22Rv1 (cell line): ENCODE results near the gene TBKBP1.

Experiments
- H3K27ac ChIP-seq: fragments of 450-650 bp; 2 replicates; pipeline ENCODE4 v1.5.1; 2017
- ZFX ChIP-seq: fragments of 450-650 bp; IDR thresholded peaks from 2 replicates; pipeline ENCODE4 v1.6.1; 2017; ENCODE audit warnings: antibody characterized with exemption, borderline replicate concordance
- TF ChIP-seq, protein P1 (sequence below): fragments of 450-650 bp; IDR thresholded peaks from 2 replicates; pipeline ENCODE4 v1.5.1; 2017; ENCODE audit warnings: mild to moderate bottlenecking

Gene TBKBP1

GRCh38 chr17:47719411-47720152, 25.6 kb downstream of the TBKBP1 start:
- TF ChIP-seq, protein P1, sequence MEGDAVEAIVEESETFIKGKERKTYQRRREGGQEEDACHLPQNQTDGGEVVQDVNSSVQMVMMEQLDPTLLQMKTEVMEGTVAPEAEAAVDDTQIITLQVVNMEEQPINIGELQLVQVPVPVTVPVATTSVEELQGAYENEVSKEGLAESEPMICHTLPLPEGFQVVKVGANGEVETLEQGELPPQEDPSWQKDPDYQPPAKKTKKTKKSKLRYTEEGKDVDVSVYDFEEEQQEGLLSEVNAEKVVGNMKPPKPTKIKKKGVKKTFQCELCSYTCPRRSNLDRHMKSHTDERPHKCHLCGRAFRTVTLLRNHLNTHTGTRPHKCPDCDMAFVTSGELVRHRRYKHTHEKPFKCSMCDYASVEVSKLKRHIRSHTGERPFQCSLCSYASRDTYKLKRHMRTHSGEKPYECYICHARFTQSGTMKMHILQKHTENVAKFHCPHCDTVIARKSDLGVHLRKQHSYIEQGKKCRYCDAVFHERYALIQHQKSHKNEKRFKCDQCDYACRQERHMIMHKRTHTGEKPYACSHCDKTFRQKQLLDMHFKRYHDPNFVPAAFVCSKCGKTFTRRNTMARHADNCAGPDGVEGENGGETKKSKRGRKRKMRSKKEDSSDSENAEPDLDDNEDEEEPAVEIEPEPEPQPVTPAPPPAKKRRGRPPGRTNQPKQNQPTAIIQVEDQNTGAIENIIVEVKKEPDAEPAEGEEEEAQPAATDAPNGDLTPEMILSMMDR = no peak
- TF ChIP-seq ZFX = no peak
- no peak overlapping the region for H3K27ac ChIP-seq

DNA sequence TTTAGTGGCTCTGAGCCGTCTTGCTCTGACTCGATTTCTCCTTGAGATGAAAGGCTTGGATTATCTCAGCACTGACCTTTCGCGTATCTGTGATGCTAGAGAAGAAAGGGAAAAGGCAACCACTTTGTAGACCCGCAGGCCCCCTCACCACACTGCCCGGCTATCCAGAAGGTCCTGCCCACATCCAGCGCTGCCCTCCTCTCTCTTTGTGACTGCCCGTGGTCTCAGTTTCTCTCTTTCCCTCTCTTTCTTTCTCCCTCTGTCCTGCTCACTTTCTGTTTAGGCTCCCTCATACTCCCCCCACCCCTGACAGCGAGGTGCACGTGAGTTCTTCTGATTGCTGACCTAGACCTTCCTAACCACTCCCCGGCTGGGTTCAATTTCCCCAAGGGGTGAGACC, 26.2 kb downstream of the TBKBP1 start:
- no peak overlapping the region for H3K27ac ChIP-seq
- TF ChIP-seq ZFX = no peak
- TF ChIP-seq, protein P1 = no peak

GRCh38 chr17:47720754-47721533, 27.0 kb downstream of the TBKBP1 start:
- no peak overlapping the region for H3K27ac ChIP-seq
- TF ChIP-seq ZFX = no peak
- TF ChIP-seq, protein P1 = no peak

DNA sequence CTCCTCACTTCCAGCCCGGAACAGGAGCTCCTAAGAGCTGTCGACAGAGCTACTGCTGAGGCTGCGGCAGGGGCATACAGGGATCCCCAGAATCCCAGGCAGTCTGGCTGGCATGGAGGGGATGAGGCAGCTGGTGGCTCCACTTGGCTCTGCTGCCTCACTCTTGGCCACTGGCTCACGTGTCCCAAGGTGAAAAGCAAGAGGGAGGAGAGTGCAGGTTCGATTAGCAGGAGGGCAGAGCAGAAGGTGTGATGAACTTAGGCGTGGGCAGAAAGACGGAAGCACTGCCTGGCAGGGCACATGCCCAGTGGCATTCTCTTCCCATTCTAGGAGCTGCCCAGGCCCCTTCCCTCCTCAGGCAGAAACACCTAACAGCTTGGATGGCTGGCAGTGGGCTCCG, 27.8 kb downstream of the TBKBP1 start:
- no peak for TF ChIP-seq ZFX
- TF ChIP-seq, protein P1 = no peak
- no peak overlapping the region for H3K27ac ChIP-seq

DNA sequence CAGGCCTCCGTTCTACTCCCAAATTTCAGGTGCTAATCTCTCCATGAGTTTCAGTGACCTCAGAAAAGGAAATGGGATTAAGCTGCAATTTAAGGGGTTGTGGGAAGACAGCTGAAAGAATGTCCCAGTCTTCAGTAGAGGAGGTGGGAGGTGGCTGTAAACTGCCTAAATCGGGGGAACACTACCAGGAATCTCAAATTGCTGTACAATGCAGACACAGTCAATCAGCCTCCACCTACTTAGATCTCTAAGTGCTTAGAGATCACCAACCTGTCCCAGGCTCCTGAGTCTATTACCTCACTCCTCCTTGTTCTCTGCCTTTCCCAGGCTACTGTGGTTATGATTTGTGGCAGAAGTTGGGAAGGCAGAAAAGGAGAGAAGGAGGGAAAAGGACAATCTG, 30.7 kb downstream of the TBKBP1 start:
- H3K27ac ChIP-seq = no peak overlapping the region
- no peak for TF ChIP-seq ZFX

GRCh38 chr17:47725446-47726111, 31.6 kb downstream of the TBKBP1 start:
- no peak for TF ChIP-seq ZFX
- TF ChIP-seq, protein P1 = no peak
- no peak overlapping the region for H3K27ac ChIP-seq

DNA sequence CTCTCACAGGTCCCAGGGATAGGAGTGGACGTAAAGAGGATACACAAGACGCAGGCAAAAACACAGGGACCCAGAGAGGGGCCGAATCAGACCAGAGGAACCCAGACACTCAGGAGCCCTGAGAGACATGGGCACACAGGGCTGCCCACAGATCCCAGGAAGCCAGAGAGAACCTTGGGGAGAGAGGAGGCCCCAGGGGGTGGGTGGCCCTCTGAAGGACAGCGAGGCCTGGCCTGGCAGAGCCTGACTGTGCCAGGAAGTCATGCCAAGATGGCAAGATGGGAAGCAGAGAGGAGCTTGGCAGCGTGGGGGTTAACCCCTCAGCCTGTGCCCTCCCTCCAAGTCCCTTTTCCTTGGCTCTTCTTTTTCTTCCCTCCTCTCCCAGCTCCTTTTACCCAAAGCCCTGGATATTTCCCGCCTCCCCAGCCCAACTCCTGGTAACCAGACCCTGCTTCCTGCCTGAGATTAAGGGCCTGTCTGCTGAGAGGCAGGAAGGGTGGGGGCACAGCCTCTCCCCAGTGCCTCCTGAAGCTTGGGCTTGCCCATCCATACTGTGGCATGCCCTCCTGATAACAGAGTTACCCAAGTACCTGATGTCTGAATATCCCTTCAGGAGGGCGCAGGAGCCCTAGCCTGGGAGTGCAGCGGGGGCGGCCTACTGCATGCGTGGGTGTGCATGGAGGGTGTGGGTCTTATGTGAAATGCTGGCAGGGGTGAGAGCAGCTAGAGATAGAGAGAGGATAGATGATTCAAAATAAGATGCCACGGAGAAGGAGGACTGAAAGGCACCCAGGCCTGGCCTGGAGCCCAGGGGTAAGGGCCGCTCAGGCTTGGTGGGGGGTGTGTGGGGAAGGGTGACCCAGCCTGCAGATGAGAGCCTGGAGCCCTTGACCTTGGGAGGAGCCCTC, 33.1 kb downstream of the TBKBP1 start:
- TF ChIP-seq ZFX = no peak
- TF ChIP-seq, protein P1 = no peak
- H3K27ac ChIP-seq = no peak overlapping the region
